Activated naive CD8-positive, alpha-beta T cell treated with anti-CD3 and anti-CD28 coated beads, Interleukin-2, amount 50 U/mL, for 16 hours (primary cell): ENCODE measurements around the gene TPRKB.
"Not testable (repeated sequence)": the region's sequence is repeated elsewhere in the genome, so short reads cannot be mapped to it uniquely, and the experiment has no call there.

ENCODE experiments used
- DNase-seq: peaks from one replicate; pipeline ENCODE4 v3.0.0-alpha.2; 2020; ENCODE audit warnings: low read depth, low spot score

Gene TPRKB

GRCh38 chr2:73739101-73739500, 2.0 kb upstream of the TPRKB start:
- DNase-seq: no peak

- DNase-seq: no peak
Observed at GRCh38 chr2:73736378-73736777, 767 bp downstream of the TPRKB start.

GRCh38 chr2:73730810-73731209, 6.3 kb downstream of the TPRKB start:
- no peak for DNase-seq

DNA sequence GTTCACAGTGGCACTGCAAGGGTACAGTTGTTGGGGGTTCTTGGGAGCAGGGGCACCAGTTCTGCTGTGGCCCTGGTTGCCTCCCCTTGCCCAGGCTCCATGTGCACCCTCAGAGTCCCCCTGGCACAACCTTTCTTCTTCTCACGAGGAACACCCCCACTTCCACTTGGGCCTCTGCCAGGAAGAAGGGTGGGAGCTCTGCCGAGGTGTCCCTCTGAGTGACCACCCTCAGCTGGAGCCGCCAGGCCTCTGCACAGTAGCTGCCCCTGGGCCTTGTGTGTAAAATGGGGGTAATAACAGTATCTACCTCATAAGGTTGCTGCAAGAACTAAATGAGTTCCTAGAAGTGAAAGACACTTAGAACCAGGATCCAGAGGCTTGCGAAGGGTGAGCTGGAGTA, 8.4 kb downstream of the TPRKB start:
- DNase-seq: no peak

- DNase-seq: no peak
Observed at GRCh38 chr2:73728043-73728442, 9.1 kb downstream of the TPRKB start.

- DNase-seq: not testable (repeated sequence)
Observed at GRCh38 chr2:73726657-73727056, 10.5 kb downstream of the TPRKB start.

GRCh38 chr2:73718851-73719621, 18.1 kb downstream of the TPRKB start:
- no peak for DNase-seq

DNA sequence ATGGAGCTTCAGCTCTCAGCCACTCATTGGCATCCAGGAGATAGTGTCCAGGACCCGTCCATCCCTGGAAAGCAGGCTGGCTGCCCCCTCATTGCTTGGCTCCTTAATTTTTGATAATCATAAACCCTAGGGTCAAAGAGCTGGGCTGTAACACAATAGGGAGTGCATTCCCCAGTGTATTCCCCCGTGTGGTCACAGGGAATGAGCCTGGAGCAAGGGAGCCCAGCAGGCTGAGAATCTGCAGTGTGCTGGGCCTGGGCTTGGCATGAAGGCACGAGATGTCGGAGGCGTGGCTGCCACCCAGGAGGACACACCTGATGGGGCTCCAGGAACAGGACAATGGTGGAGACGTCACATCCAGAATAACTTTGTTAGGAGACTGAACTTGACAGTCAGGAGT, 18.7 kb downstream of the TPRKB start:
- no peak for DNase-seq

GRCh38 chr2:73717695-73718094, 19.4 kb downstream of the TPRKB start:
- DNase-seq: not testable (repeated sequence)

DNA sequence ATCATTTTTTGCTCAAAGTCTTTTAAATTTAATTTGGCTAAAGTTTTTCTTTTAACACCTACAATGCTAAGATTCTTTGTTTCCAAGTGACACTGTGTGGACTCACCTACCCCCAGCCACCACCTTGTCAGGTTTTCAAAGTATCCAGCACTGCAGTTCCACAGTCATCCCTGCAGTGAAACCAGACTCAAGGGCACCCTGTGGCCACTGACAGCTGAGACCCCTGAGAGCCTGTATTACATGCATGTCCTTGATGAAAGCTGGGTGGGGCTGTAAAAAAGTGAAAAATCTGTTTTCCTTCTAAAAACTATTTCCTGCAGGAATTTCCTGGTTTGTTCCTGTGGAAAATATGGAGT, 19.9 kb downstream of the TPRKB start:
- no peak for DNase-seq

DNA sequence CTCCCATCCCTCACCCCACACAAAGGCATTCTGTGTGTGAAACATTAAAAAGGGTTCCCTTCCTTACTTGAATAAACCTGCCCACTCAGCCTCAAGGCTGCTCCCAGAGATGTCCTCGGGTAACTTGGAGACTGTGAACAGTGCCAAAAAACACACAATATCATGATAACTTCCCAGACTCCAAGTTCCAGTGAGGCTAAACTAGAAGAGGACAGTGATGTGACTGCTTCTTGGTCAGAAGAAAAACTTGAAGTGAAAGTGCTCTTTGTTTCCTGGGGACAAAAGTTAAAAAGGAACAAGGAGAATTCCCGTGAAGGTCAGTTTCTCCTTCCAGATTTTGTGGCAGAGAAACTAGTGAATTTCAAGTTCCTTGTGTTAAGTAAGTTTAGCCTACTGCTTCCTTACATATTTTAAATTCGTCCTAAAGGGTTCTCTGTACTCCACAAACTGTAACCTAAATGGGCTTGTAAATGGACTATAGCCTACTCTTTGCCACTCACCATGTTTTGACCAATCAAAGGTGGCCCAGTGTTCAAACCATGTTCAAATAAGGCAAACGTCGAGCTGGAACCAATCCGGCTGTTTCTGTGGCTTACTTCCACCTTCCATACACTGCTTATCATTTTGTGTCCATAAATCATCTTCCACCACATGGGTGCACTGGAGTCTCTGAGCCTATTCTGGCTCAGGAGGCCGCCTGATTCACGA, 20.4 kb downstream of the TPRKB start:
- no peak for DNase-seq

- no peak for DNase-seq
Observed at GRCh38 chr2:73714091-73714490, 23.1 kb downstream of the TPRKB start.

- DNase-seq: no peak
Observed at GRCh38 chr2:73708527-73708926, 28.6 kb downstream of the TPRKB start.

- DNase-seq: no peak
Observed at GRCh38 chr2:73707636-73708035, 29.5 kb downstream of the TPRKB start.

DNA sequence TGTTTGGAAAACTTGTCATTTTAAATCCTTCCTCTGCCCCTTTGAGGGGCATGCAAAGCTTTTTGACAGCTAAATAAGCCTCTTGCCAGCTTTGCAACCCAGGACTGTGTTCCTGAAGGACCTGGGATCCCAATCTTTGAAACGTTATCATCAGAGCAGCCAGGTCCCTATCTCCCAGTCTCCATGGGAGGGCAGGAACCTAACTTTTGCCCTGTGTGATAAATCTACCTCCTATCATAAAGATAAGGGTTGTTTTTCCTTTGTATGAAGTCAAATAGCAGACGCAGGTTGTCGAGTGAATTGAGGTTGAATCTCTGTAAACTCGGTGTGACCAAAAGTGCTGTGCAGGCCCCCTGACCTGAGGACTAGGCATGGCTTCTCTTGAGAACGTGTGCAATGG, 30.1 kb downstream of the TPRKB start:
- no peak for DNase-seq

DNA sequence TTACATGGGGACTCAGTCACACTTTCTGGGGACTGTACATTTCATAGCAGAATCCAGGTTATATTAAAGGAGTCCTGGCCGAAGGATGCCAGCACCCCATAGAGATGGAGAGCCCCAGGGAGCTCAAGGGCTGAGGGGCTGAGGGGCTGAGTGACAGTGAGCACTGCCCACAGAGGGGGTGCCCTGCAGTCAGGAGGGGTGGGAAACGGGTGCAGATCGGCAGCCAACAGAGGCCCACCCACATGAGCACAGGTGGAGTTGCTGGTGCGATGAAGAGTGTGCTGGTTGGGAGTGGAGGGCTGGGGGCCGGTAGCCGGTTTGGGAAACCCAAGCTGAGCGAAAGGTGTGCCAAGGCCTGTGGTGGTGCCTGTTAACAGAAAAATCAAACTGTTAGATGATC, 32.1 kb downstream of the TPRKB start:
- no peak for DNase-seq

- no peak for DNase-seq
Observed at GRCh38 chr2:73704285-73704684, 32.9 kb downstream of the TPRKB start.

GRCh38 chr2:73703675-73704074, 33.5 kb downstream of the TPRKB start:
- DNase-seq: no peak

GRCh38 chr2:73702852-73703493, 34.2 kb downstream of the TPRKB start:
- not testable (repeated sequence) for DNase-seq

DNA sequence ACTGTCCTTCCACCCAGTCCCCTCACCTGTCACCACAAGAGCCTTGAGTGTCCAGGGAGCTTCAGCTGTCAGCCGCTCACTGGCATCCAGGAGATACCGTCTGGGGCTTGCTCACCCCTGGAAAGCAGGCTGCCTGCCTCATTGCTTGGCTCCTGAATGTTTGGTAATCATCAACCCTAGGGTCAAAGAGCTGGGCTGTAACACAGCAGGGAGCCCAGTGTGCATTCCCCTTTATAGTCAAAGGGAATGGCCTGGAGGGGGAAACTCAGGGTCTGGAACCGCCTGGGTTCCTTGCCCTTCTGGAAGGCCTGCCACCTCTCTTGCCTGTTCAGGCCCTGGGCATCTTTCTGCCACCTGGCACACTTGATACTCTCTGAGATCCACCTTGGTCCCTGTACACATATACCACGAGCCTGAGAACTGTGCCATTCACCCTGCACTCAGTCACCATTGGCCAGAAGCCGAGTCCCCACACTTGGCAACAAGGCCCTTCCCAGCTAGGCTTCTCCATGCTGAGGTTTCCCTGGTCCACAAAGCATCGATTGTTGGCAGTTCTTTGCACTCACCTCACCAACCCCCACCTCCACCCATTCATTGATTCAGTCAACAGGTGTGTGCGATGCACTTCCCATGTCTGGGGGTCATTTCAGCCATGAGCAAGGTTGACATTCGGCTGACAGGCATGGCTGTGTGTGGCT, 35.0 kb downstream of the TPRKB start:
- DNase-seq: no peak

GRCh38 chr2:73701448-73701765, 35.7 kb downstream of the TPRKB start:
- not testable (repeated sequence) for DNase-seq

GRCh38 chr2:73700661-73701447, 36.3 kb downstream of the TPRKB start:
- no peak for DNase-seq
